ENCODE measurements around the gene B3GNT9. TPM values are rescaled to one million over a fixed set of nuclear protein-coding genes. Genes with fewer than 3 reads are reported as not detected.
A peak's percentile ranks its signal among the peaks of the same experiment; 100 is the strongest.

Gene B3GNT9
- total RNA-seq, 1 experiment from 2014 or later = 11.5 TPM

GRCh38 chr16:67151431-67152097, 766 bp upstream of the B3GNT9 start:
- no peaks in the 10 kb centered on the region for H3K36me3 ChIP-seq (ENCODE audit: control insufficient read depth, insufficient read depth, low read length)
- no peaks in the 10 kb centered on the region for H3K27me3 ChIP-seq (ENCODE audit: control insufficient read depth, insufficient read depth, low read length)
- H3K4me3 ChIP-seq (ENCODE audit: low read depth in 2 of 2, low read length in 2 of 2) = peak overlapping the region; percentile 56 to 75
- no peaks in the 10 kb centered on the region for H3K9me3 ChIP-seq (ENCODE audit: control insufficient read depth, insufficient read depth, low read depth, low read length)
- ChIA-PET CTCF (interaction anchor here (1.0 kb wide), 1 partner anchor 8 kb away, joined by 13 read pairs; the partner anchor contains the start of genes FBXL8 and TRADD), POLR2A (interaction anchor here (0.7 kb wide), 1 partner anchor 41 kb away, joined by 11 read pairs; no protein-coding TSS in a partner anchor)
- no peak for TF ChIP-seq TCF7L2 (IDR thresholded peaks at IDR 0.05; ENCODE audit: low read depth, low read length)
- TF ChIP-seq CTCF (IDR thresholded peaks at IDR 0.05) = no peak
- no peak for TF ChIP-seq POLR2AphosphoS5 (IDR thresholded peaks at IDR 0.05; ENCODE audit: low read depth, low read length)
- no peak for TF ChIP-seq SIN3A (IDR thresholded peaks at IDR 0.05; ENCODE audit: borderline replicate concordance, insufficient read depth, low read depth, low read length)
- TF ChIP-seq REST (IDR thresholded peaks at IDR 0.05; ENCODE audit: insufficient read depth in 1 of 2, low read depth in 2 of 2, low read length in 1 of 2) = no peak
- intact Hi-C loops (cut with micrococcal nuclease; ENCODE audit: unreplicated experiment) = loop anchor here (10.0 kb wide), 2 partner anchors 137 to 177 kb away; no protein-coding TSS in a partner anchor
- in situ Hi-C loops (cut with HindIII; ENCODE audit: low pct_unique_long_range_greater_than_20kb, low sequenced_read_pairs) = no loop called here
- ATAC-seq (no peak), DNase-seq (ENCODE audit: low read depth, low spot score) (no peak)
- BruUV-seq (replicated peaks) = no TSS peak
- H3K27ac ChIP-seq (ENCODE audit: low read length) = peak overlapping the region; percentile 82
- peaks cover 8% of the 10 kb centered on the region for H3K4me1 ChIP-seq (ENCODE audit: control insufficient read depth, insufficient read depth, low read length)

GRCh38 chr16:67150047-67150832, 558 bp downstream of the B3GNT9 start:
- no TSS peak for BruUV-seq (replicated peaks)
- Histone ChIP-seq H3K36me3 (ENCODE audit: control insufficient read depth, insufficient read depth, low read length) (no peaks in the 10 kb centered on the region), H3K4me3 (ENCODE audit: low read depth in 2 of 2, low read length in 2 of 2) (peak overlapping the region; percentile 56 to 75), H3K4me1 (ENCODE audit: control insufficient read depth, insufficient read depth, low read length) (peaks cover 5% of the 10 kb centered on the region), H3K27me3 (ENCODE audit: control insufficient read depth, insufficient read depth, low read length) (no peaks in the 10 kb centered on the region), H3K9me3 (ENCODE audit: control insufficient read depth, insufficient read depth, low read depth, low read length) (no peaks in the 10 kb centered on the region), H3K27ac (ENCODE audit: low read length) (peak overlapping the region; percentile 82)
- ChIA-PET POLR2A (no interaction called here), CTCF (no interaction called here)
- in situ Hi-C loops (cut with HindIII; ENCODE audit: low pct_unique_long_range_greater_than_20kb, low sequenced_read_pairs) = no loop called here
- TF ChIP-seq CTCF (IDR thresholded peaks at IDR 0.05) (peak; percentile 69), REST (IDR thresholded peaks at IDR 0.05; ENCODE audit: insufficient read depth in 1 of 2, low read depth in 2 of 2, low read length in 1 of 2) (no peak), TCF7L2 (IDR thresholded peaks at IDR 0.05; ENCODE audit: low read depth, low read length) (no peak), POLR2AphosphoS5 (IDR thresholded peaks at IDR 0.05; ENCODE audit: low read depth, low read length) (peak; percentile 28; the same call in 1 of the 2 replicates), SIN3A (IDR thresholded peaks at IDR 0.05; ENCODE audit: borderline replicate concordance, insufficient read depth, low read depth, low read length) (peak; percentile 60; the same call in 1 of the 2 replicates)
- DNase-seq (ENCODE audit: low read depth, low spot score) = no peak
- intact Hi-C loops (cut with micrococcal nuclease; ENCODE audit: unreplicated experiment) = loop anchor here (10.0 kb wide), 2 partner anchors 135 to 175 kb away; no protein-coding TSS in a partner anchor
- ATAC-seq = peak; percentile 86

Measured in Panc1 (cell line).